Activated T-cell treated with anti-CD3 and anti-CD28 coated beads for 1 hour (primary cell): ENCODE measurements around the gene EPHX1.
"Not testable (repeated sequence)": the region's sequence is repeated elsewhere in the genome, so short reads cannot be mapped to it uniquely, and the experiment has no call there.

Experiments used
- DNase-seq: peaks from one replicate; pipeline ENCODE4 v3.0.0-alpha.2; 2020; ENCODE audit warnings: low read depth

EPHX1 gene

DNA sequence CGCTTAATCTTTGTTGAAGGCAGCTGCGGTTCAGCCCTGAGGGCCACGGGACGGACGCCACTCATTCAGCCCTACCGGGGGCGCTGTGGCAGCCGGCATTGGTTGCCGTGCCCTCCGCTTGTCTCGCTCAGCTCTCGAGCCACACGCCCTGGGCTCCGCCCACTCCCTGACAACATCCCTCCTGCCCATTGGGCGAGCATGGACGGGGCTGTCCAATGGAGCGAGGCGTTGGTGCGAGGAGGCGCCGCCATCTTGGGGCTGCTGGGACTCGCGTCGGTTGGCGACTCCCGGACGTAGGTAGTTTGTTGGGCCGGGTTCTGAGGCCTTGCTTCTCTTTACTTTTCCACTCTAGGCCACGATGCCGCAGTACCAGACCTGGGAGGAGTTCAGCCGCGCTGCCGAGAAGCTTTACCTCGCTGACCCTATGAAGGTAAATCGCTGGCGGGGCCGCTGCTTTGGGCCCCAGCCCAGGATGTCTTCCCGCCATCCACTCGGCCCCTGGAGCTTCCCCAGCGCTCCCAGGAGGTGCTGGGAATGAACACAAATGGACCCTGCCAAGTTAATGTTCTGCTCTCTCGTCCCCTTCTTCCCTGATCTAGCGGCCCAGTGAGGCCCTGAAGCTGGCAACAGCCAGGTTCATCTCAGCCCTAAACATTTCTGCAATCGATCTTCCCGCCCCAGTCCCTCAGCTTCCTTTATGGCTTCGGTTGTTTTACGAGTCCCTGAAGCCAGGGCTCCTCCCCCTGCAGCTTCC lies 32.2 kb upstream of the EPHX1 start, which contains the start of gene SRP9:
SRP9 (plus strand) TSS at position 244 of the 754 bp plus-strand sequence; CDS start at position 359, 115 bp downstream.
- DNase-seq, result peak; percentile 97

- no peak for DNase-seq
These were observed 31.6 kb upstream of the EPHX1 start for GRCh38 chr1:225778337-225778669.

GRCh38 chr1:225779165-225779564 lies 30.8 kb upstream of the EPHX1 start:
- DNase-seq, result not testable (repeated sequence)

GRCh38 chr1:225780134-225780533 lies 29.8 kb upstream of the EPHX1 start:
- DNase-seq, result no peak

GRCh38 chr1:225780630-225781029 lies 29.3 kb upstream of the EPHX1 start:
- no peak for DNase-seq

DNA sequence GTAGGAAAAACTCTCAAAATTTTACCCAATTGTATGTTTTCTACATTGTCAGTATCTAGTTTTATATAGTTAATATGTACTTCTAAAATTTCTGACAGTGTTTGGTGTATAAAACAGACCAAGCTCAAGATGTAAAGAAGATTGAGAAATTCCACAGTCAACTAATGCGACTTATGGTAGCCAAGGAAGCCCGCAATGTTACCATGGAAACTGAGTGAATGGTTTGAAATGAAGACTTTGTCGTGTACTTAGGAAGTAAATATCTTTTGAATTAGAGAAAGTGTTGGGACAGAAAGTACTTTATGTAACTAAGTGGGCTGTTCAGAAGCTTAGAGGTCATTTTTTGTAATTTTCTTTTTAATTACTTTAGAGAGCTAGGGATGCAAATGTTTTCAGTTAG lies 20.8 kb upstream of the EPHX1 start:
- DNase-seq, result not testable (repeated sequence)

- DNase-seq, result no peak
These were observed 15.0 kb upstream of the EPHX1 start for GRCh38 chr1:225794954-225795353.

- DNase-seq, result not testable (repeated sequence)
These were observed 13.8 kb upstream of the EPHX1 start for GRCh38 chr1:225796097-225796496.

- DNase-seq, result not testable (repeated sequence)
These were observed 8.8 kb upstream of the EPHX1 start for GRCh38 chr1:225801146-225801545.

DNA sequence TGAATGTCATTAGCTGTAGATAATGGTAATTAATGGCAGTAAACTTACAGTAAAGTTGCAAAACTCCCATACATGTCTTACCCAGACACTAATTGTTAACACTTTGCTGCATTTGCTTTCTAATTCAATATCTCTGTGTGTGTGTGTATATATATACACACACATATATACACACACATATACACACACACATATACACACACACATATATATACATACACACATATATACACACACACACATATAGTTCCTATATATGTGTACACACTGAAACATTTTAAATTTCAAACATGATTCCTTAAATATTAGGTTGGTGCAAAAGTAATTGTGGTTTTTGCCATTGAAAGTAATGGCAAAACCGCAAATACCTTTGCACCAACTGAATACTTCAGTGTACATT lies 3.7 kb upstream of the EPHX1 start:
- no peak for DNase-seq

DNA sequence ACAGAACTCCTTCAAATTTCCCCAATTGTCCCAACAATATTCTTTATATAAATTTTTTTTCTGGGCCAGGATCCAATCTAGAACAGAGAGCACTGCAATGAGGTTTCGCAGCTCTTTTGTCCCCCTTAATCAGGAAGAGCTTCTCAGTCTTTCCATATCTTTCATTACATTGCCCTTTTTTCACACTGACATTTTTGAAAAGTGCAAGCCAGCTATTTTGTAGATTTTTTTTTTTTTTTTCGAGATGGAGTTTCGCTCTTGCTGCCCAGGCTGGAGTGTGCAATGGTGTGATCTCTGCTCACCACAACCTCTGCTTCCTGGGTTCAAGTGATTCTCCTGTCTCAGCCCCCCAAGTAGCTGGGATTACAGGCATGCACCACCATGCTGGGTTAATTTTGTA lies 3.2 kb upstream of the EPHX1 start:
- DNase-seq, result not testable (repeated sequence)

GRCh38 chr1:225808136-225808535 lies 1.8 kb upstream of the EPHX1 start:
- DNase-seq, result no peak

- not testable (repeated sequence) for DNase-seq
These were observed 935 bp downstream of the EPHX1 start for GRCh38 chr1:225810579-225811538.

DNA sequence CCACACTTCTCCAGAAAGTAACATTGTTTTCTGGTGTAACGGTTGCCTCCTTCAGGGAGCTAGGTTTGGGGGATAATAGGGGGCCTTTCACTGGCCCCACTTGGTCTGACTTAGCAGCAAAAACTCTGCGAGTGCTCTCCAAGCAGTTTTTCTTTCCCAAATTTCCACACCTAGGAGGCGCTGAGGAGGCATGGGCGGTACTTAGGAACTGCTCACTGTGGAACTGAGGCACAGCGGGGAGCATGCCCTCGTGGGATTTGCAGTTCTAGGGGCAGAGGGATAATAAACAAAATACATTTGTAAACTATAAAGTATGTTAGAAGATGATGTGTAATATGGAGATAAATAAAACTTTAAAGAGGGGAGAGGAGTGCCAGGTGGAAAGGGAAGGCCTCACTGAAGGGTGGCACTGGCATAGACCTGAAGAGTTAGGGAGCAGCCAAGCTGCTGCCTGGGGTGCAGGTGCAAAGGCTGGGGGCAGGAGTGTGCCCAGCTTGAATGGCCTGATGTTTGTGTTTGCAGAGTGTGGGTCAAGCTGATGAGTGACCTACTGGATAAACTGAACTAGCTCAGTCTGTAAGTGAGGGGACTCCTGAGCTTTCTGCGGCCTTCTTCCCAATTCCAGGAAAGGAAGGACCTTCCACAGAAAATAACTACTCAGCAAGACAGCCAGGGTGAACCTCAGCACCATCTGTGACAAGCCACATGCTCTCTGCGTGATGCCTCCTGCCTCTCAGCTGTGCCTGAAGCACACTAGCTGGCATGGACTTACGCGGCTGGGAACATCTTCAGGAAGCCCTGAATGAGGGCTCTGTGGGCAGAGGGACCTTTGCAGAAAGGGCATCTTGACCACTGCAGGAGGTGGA lies 1.9 kb downstream of the EPHX1 start:
- DNase-seq, result no peak

- DNase-seq, result no peak
These were observed 2.7 kb downstream of the EPHX1 start for GRCh38 chr1:225812488-225813213.

GRCh38 chr1:225813214-225813964 lies 3.5 kb downstream of the EPHX1 start:
- DNase-seq, result no peak

DNA sequence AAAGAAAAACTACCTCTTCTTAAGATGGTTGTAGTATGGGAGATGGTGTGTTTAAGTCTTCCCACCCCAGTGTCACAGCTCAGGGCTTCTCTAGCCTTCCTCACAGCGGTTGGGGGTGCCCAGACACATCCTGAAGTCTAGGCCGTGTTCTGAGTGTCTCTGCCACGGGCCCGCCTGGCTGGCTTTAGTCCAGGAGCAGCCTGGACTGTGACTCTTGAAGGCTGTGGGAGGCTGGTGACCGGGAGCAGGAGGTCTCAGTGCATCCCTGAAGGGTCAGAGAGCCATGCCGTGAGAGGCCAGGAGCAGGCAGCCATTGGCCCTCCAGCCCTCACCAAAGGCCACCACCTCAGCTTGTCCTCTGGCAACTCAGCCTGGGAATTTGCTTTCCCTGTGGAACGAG lies 4.5 kb downstream of the EPHX1 start:
- DNase-seq, result no peak

GRCh38 chr1:225815090-225815489 lies 5.2 kb downstream of the EPHX1 start:
- not testable (repeated sequence) for DNase-seq

DNA sequence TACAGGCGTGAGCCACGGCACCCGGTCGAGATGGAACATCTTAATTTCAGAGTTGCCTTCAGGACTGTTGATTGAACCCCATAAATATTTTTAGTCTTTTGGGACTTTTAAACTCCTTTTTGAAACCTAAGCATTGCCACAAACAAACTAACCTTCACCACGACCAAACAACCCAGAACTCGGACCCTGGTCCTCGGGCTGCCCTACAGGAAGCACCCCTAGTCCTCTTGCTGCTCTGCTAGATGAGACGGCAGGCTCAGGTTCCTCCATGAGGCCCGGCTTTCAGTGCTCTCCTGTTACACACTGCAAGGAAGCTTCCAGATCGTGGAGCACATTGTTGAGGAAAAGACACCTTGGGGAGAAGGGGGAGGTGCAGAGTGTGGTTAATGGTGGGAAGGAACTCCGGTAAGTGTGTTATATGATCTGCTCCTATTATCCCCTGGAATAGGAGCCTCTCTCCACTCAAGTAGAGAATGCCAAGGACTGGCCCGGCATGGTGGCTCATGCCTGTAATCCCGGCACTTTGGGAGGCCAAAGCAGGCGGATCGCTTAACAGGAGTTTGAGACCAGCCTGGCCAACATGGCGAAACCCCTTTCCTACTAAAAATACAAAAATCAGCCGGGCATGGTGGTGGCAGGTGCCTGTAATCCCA lies 5.7 kb downstream of the EPHX1 start:
- DNase-seq, result no peak
